Fibroblast of skin of back (primary cell): ENCODE measurements around the gene DIP2C.
A peak's percentile ranks its signal among the peaks of the same experiment; 100 is the strongest.
"Not testable (repeated sequence)": the region's sequence is repeated elsewhere in the genome, so short reads cannot be mapped to it uniquely, and the experiment has no call there.

Source experiments
- DNase-seq: peaks from one replicate; pipeline ENCODE4 v3.0.0-alpha.2; 2013

The DIP2C gene

DNA sequence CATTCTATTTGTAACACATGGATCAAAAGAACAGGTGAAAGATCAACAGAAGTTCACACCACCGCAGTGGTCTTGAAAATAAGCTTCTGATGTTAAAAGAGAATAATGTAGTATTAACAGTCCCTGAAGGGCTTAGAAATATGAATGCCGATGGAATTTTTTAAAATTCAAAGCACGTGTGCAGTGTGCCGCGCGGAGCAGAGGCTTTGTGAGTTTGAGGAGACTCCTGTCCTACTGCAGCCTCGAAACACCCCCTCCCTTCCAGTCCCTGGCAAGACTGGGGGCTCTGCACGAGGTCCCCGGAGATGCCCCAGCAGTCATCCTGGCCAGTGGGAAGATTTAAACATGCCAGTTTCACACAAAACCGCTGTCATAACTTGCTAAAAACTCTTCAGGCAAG lies 196.6 kb downstream of the DIP2C start:
- no peak for DNase-seq

DNA sequence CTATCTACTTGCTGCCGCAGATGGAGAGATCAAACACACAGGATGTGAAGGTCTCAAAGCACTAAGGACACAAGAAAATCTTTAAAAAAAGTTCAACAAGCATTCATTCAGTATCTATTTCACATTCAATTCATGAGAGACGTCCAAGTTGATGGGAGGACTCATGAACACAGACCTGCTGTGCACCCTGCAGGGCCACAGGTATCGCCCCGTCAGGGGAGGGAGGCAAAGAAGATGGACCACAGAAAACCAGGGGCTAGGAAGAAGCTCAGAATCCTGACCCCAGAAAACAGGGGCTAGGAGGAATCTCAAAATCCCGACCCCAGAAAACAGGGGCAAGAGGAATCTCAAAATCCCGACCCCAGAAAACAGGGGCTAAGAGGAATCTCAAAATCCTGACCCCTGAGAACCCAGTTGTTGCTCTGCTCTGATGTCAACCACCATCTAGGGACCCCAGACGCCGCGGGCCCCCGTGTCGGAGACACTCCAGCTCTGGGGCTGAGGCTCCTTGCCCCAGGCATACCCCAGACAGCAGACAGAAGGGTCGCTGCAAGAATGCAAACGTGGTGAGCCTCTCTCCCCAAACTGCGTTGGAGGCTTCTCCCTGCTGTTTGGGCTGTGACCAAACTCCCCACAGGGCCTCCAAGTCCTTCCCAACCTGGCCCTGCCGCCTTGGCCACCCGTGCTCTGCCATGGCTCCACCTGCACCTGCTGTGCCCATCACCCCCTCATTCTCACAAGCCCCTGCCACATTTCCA lies 197.6 kb downstream of the DIP2C start:
- DNase-seq: no peak

- peak; percentile 63 for DNase-seq
These were observed 198.4 kb downstream of the DIP2C start for GRCh38 chr10:490891-491571.

DNA sequence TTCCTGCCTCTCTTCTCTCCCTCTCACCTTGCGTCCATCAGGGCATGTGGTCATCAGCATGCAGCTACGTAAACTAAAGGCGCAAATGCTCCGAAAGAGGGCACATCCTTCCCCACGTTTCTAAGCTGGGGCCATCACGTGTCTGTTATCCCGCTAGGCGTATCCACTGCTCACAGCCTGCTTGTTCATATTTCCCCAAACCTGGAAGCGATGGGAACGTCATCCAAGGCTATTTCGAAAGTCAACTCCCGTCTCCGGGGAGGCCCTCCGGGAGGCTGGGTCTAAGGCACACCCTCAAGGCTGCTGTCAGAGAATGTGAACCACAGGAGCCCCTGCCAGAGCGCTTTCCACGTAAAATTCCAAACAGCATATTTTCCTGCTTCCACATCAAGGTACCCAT lies 199.2 kb downstream of the DIP2C start:
- DNase-seq: peak; percentile 66

DNA sequence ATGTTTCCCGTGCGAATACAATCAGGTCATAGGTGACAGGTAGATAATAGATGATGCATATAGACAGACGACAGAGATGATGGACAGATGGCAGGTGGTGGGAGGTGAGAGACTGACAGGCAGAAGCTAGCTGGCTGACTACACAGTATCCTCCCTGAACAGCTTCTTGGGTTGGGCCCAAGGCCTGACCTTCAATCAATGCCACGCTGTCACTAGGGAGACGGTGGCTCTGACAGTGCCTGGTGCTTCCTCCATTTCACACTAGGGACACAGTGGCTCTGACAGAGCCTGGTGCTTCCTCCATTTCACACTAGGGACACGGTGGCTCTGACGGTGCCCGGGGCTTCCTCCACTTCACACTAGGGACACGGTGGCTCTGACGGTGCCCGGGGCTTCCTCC lies 200.1 kb downstream of the DIP2C start:
- DNase-seq: no peak

- DNase-seq: no peak
These were observed 200.6 kb downstream of the DIP2C start for GRCh38 chr10:488933-489215.

- DNase-seq: no peak
These were observed 201.2 kb downstream of the DIP2C start for GRCh38 chr10:488081-488932.

- DNase-seq: no peak
These were observed 202.7 kb downstream of the DIP2C start for GRCh38 chr10:486666-487322.

- peak; percentile 55 for DNase-seq
These were observed 203.3 kb downstream of the DIP2C start for GRCh38 chr10:486206-486605.

DNA sequence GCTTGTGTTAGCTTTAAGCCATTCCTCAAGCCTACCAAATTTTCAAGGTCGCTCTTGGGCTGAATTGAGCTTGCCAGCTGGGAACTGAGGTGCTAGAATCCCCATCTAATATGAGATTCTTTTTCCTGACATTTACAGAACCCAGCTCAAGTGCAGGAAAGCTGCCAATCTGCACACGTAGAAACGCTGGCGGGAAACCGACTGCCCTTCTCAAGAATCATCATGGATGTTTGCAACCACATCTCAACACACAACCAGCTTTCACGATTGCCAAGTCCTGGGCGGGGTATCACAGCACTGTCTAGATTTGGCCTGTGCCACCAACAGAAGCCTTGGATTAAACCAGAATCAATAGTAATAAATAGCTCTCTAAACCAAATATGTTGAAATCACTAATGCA lies 203.7 kb downstream of the DIP2C start:
- DNase-seq: no peak

DNA sequence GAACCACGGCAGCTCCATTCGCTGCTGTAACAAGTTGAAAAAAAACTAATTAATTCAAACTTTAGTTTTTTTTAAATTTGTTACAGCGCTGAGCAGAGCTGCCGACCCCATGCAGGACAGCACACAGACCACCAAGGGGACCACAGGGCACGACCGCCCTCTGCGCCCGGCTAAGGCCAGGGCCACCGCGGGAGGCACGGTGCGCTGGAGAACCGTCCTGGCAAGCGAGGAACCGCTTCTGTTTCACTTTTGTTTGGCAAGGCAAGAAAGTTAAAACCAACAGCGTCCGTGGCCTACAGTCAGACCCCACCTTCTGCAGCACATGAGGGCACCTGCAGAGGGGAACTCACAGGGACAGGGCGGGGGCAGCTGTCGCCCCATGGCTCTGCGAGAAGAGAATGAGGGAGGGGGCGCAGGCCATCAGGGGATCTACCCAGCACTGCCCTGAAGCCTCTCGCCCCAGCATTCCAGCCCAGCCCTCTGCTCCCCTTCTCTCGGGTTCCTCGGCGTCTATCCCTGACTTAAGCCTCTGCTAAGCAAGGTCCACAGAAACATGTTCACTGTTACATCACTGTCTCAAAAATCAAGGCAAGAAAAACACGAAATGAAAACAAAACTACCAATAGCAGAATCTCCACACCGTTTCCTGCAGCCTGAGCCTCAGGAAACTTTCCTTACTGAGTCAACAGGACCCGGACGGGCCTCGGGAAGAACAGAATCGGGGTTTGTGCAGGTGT lies 204.4 kb downstream of the DIP2C start:
- peak; percentile 27 for DNase-seq

GRCh38 chr10:484441-484924 lies 205.0 kb downstream of the DIP2C start:
- DNase-seq: peak; percentile 66

DNA sequence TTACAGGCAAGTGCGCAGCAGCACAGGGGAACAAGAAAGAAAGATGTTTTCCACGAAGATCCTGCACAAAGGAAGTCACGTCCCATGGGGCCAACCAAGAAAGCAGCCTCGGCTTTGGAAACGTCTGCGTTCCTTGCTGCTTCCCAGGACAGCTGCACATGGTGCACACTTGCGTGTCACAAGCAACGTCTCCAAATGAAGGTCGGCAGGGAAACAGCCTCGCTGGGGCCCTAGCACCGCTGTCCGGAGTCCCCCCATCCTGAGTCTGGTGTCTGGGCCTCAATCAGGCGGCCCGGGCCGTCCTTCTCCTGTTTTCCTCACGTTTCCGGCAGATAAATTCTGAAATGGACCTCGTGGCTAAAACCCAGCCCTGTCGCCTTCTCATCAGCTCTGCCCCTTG lies 206.2 kb downstream of the DIP2C start:
- DNase-seq: peak; percentile 33

DNA sequence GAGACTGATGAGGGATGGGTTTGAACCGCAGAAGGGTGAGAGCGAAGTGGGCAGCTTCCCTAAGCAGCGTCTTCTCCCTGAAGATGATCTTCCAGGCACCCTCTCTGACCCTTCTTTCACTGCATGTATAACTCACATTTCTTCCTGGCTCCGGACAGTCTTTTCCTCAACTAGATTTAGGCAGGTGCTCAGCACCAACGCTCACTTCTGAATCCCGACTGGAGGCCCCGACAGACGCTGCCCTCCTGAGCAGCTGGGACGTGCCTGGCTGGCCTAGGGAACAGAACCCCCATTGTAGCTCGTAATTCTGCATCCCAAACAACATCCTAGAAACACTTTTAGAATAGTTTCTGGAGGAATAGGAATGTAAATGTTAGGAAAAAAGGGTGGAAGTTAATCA lies 206.6 kb downstream of the DIP2C start:
- no peak for DNase-seq

DNA sequence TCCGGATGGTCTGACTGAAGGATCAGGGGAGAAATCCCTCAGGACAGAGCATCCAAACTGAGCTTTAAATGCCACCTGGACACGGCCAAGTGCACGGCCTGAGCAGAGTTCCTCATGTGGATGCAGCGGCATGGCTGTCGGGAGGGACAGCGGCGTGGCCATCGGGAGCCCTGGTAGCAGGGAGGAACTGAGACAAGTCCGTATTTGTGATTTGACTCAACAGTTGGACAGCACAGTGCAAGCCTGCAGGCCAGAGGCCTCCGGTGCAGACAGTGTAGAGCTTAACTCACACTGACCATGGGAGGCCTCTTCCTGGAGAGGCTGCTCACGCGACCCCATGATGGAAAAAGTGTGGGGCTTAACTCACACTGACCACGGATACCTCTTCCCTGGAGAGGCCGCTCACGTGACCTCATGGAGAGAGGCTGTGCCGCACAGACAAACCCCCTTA lies 207.4 kb downstream of the DIP2C start:
- DNase-seq: no peak

DNA sequence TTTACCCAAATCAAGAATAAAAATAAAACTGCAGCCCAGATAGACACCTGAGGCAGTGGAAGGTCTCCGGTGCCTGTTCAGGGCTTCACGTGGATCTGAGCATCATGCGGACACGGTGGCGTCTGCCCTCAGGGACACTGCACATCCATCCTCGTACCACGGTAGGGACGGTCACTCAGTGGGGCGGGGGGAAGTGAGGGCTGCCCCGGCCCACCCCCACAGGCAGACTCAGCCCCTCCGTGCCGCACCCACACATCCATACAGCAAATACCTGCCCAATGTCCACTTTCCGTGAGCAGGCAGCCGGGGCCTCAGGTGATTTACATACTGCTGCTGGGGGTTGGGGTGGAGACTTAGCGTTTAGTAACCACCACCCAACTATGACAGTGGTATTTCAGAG lies 207.8 kb downstream of the DIP2C start:
- no peak for DNase-seq

DNA sequence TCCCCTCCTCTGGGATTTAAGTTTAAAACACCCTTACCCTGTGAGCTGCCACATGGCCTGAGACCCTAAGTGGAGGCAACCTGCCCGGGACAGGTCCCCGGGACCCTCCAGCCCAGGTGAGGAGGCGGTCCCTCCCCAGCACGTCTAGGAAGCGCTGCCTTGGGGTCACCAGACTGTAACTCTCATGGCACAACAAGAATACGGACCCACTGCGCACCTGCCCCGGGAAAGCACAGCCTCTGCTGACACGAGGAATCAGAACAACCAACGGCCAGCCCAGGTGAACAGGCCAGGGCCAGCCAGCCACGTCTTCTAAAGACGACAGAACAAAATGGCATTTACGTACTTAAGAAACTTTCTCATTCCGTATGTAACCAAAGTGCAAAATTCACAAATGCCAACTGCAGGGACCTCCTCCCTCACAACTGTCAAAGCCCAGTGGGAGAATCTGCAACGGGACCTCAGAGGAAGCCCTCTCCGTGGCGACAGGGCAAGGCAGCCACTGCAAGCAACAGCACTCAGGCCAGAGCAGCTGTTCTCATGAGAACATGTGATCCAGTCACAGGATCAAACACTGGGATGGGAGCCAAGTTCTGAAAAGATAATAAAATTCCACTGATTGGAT lies 208.4 kb downstream of the DIP2C start:
- DNase-seq: no peak

- DNase-seq: no peak
These were observed 209.0 kb downstream of the DIP2C start for GRCh38 chr10:480498-480927.

GRCh38 chr10:479706-480497 lies 209.6 kb downstream of the DIP2C start:
- DNase-seq: not testable (repeated sequence)

DNA sequence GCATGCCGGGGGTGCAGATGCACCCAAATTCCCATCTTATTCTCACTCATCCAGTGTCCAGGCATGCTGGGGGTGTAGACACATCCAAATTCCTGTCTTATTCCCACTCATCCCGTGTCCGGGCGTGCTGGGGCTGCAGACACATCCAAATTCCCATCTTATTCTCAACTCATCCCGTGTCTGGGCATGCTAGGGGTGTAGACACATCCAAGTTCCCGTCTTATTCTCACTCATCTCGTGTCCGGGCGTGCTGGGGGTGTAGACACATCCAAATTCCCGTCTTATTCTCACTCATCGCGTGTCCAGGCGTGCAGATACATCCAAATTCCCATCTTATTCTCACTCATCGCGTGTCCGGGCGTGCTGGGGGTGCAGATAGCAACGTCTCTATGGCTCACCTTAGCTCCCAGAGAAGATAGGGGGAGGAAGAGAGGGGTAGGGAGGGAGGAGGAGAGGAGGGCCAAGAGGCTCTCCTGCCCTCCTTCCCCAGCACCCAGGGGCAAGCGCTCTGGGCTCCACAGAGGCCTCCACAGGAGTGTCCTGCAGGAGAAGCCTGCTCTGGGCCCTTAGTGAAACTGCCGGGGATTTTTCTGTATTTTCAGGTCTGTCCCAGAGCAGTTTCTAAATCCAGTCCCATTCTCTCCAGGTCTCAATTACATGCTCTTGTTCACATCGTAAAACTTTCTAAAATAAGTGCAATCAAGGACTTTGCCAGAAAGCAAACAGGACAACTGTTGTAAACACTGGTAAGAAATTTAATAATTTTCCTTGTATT lies 210.8 kb downstream of the DIP2C start:
- no peak for DNase-seq
